Islet of Langerhans (tissue), 1 donor: ENCODE results near the gene TPP2.
A peak's percentile ranks its signal among the peaks of the same experiment; 100 is the strongest.

Experiments used
- FAIRE-seq: peaks from one replicate; lab custom pipeline; 2011; peaks lifted over from hg19 to GRCh38; lab: Jason Lieb, UNC

The TPP2 gene

GRCh38 chr13:102597029-102597961, 509 bp downstream of the TPP2 start:
- FAIRE-seq = no peak

GRCh38 chr13:102598061-102598460, 1.3 kb downstream of the TPP2 start:
- no peak for FAIRE-seq

- FAIRE-seq = no peak
Observed at GRCh38 chr13:102599426-102600012, 2.7 kb downstream of the TPP2 start.

- FAIRE-seq = no peak
Observed at GRCh38 chr13:102606537-102607309, 9.9 kb downstream of the TPP2 start.

GRCh38 chr13:102608974-102609373, 12.2 kb downstream of the TPP2 start:
- no peak for FAIRE-seq

DNA sequence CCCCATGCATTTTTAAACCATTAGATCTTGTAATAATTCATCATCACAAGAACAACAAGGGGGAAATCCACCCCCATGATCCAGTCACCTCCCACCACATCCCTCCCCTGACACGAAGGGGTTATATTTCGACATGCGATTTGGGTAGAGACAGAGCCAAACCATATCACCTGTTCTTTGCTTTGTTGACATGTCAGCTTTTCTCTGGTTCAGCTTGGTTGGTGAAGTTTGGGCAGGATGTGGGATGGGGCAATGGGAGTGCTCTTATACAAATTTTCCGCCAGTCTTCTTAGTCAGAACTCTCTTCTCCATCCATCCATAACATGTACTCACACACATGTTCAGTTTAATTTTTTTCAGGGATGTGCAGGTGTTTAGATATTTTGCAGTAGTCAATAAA, 12.9 kb downstream of the TPP2 start:
- no peak for FAIRE-seq

DNA sequence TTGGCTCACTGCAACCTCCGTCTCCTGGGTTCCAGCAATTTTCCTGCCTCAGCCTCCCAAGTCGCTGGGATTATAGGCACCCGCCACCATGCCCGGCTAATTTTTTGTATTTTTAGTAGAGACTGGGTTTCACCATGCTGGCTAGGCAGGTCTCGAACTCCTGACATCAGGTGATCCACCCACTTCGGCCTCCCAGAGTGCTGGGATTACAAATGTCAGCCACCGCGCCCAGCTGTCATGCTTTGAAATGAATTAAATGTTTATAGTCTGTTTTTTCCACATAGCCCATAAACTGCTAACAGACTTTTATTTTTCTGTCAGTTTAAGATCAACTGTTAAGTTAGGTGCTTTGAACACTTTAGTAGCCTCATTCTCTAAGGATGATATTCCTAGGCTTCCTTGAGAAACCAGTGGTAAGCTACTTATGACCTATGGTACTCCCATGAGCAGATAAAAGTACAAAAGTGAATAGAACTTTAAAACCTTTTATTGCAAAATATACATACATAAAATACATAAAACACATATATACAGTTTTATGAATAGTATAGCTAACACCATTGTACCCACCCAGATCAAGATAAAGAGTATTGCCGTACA, 13.6 kb downstream of the TPP2 start:
- FAIRE-seq = no peak

GRCh38 chr13:102617697-102618350, 21.0 kb downstream of the TPP2 start:
- peak; percentile 27 for FAIRE-seq

GRCh38 chr13:102620516-102620915, 23.7 kb downstream of the TPP2 start:
- FAIRE-seq = peak; percentile 96

DNA sequence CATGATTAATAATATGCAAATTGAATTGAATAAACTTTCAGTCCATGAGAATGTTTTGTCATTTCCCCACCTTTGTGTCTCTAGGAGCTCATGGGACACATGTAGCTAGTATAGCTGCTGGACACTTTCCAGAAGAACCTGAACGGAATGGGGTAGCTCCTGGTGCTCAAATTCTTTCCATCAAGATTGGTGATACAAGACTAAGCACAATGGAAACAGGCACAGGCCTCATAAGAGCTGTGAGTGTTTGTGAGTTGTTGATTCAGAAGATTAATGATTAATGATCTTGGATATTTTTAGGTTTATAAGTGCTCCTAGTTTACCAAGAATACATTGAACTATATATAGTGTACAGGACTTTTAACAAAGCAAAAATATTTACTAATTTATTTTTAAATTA, 30.1 kb downstream of the TPP2 start:
- peak; percentile 5 for FAIRE-seq

- FAIRE-seq = peak; percentile 61
Observed at GRCh38 chr13:102628559-102628958, 31.8 kb downstream of the TPP2 start.

DNA sequence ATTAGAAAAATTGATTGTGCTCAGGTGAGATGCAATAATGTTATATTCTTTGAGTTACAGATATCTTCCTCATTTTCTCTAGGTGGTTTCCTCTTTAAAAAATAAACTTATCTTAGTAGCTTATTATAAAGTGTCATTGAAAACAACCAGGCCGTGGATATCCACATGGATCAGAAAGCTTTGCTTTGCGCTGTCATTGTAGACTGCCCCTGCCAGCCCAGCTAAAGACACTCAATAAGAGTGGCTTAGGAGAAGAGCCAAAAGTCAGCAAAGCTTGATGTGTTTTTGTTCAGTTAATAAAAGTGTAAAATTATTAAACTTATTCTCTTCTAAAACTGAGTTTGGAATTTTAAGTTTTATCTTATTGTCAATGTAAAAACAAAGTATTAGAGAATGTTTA, 34.4 kb downstream of the TPP2 start:
- no peak for FAIRE-seq

DNA sequence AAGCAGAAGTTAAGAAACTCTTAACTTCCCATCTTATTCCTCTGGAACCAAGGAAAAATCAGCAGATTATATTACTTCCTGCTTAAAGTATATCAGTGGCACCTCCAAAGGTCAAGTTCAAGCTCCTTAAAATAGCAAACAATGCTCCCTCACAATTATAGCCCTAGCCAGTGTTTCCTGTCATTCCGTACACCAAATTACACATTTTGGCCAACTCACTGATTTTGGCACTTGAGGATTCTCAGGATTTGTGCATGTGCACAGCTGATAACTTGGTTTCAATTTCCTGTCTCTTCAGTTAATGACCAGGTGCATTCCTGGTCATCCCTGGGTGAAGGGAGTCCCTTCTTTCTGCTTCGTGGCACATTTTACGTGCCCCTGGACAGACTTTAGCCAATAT, 42.0 kb downstream of the TPP2 start:
- FAIRE-seq = no peak

- FAIRE-seq = no peak
Observed at GRCh38 chr13:102642029-102642428, 45.2 kb downstream of the TPP2 start.

DNA sequence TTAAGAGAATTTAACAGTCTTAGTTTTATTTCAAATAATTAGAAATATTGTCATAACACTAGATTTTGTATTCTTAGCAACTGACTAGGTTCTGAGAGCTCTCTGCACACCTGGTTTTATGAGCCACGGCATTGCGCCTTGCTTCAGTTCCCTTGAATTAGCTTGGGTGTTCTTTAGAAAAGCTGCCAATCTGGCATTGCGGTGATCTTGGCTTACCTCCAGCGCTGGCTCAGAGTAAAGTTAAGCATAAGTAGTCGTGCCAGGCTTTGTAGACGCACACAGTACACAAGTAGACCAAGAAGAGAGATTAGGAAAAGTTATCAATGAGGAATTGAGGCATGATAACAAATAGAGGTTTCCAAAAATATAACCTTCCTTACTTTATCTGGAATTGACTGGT, 45.7 kb downstream of the TPP2 start:
- FAIRE-seq = peak; percentile 95

GRCh38 chr13:102643656-102644055, 46.9 kb downstream of the TPP2 start:
- no peak for FAIRE-seq

- peak; percentile 55 for FAIRE-seq
Observed at GRCh38 chr13:102645701-102646100, 48.9 kb downstream of the TPP2 start.

DNA sequence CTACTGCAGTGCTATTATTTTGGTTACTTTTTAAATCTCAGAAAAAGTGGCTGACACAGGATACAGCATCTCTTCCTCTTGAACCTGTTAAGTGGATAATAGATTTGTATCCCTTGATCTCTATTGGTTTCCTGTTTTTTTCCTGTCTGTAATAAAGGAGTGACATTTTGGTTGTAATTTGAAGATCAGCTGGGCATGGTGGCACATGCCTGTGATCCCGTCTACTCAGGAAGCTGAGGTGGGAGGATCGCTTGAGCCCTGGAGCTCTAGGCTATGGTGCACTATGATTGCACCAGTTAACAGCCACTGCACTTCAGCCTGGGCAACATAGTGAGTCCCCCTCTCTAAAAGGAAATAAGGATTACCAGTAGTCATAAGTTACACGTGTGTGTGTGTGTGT, 51.3 kb downstream of the TPP2 start:
- no peak for FAIRE-seq

- peak; percentile 51 for FAIRE-seq
Observed at GRCh38 chr13:102650444-102650843, 53.7 kb downstream of the TPP2 start.

DNA sequence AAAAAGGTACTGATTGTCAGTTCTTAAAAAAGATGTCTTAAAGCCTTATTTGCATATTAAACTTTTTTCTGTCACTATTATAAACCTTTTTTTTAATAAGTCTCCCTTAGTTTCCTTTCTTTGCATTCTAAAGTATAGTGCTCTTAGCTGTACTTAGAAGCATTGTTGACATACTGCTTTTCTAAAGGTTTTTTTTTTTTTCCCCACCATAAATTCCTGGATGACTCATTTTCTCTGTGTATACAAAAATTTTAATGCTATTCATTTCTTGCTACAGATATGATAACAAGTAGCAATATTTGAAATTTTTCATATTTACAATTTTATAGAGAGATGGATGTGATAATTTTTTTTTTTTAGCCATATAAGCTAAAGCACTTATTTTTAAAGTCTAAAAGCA, 54.6 kb downstream of the TPP2 start:
- no peak for FAIRE-seq

DNA sequence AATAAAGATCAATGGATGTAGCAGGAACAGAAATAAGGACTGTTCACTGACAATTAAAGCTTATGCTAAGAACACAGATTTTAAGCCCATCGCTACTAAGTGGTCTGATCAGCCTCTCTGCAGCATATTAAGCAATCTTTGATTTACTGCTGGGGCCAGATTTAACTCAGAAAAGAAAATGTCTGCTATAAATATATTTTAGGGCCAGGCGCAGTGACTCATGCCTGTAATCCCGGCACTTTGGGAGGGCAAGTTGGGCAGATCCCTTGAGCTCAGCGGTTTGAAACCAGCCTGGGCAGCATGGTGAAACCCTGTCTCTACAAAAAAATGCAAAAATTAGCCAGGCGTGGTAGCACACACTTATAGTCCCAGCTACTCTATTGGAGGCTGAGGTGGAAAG, 55.1 kb downstream of the TPP2 start:
- FAIRE-seq = no peak

- FAIRE-seq = no peak
Observed at GRCh38 chr13:102654756-102655155, 58.0 kb downstream of the TPP2 start.
